Measurements from ENCODE around the gene SORBS2. TPM values are rescaled to one million over a fixed set of nuclear protein-coding genes. Genes with fewer than 3 reads are reported as not detected.

SORBS2 gene
- total and polyA plus RNA-seq, 2 donors (not counting 1 experiment from before 2014, with no cell fraction given) = 0.25 to 0.89 TPM

- Histone ChIP-seq H3K4me1 (ENCODE audit: control insufficient read depth in 2 of 2, insufficient read depth in 2 of 2, low read length in 2 of 2) (no peaks in the 10 kb centered on the region), H3K4me2 (replicated peaks; ENCODE audit: low read depth, low read length, poor library complexity, severe bottlenecking) (no peak overlapping the region), H4K20me1 (ENCODE audit: control insufficient read depth, insufficient read depth, low read length, poor library complexity, severe bottlenecking) (no peaks in the 10 kb centered on the region), H3K27me3 (replicated peaks in 1 of 4; ENCODE audit: control extremely low read depth in 1 of 4, control insufficient read depth in 3 of 4, insufficient read depth in 4 of 4, low read length in 3 of 4) (no peaks in the 10 kb centered on the region), H3K9ac (ENCODE audit: low read length) (no peak overlapping the region), H3K27ac (ENCODE audit: low read length in 2 of 2) (no peak overlapping the region), H3K9me3 (ENCODE audit: control extremely low read depth in 1 of 3, control insufficient read depth in 2 of 3, insufficient read depth in 1 of 3, low read length in 2 of 3) (no peaks in the 10 kb centered on the region), H3K36me3 (replicated peaks in 1 of 2; ENCODE audit: control extremely low read depth in 1 of 2, control insufficient read depth in 1 of 2, extremely low read depth in 1 of 2, insufficient read depth in 2 of 2, low read length in 1 of 2) (no peaks in the 10 kb centered on the region), H2AFZ (ENCODE audit: insufficient read depth, low read depth, low read length, poor library complexity, severe bottlenecking) (no peak overlapping the region), H3K79me2 (ENCODE audit: control insufficient read depth, insufficient read depth, low read length) (no peaks in the 10 kb centered on the region), H3K4me3 (ENCODE audit: control extremely low read depth in 1 of 5, extremely low read depth in 1 of 5, insufficient read depth in 1 of 5, low read depth in 2 of 5, low read length in 4 of 5) (no peak overlapping the region)
- 92% methylated on average over 6 of the region's 7 CpGs for WGBS (ENCODE audit: insufficient coverage)
- ATAC-seq (ENCODE audit: low read depth) (no peak), DNase-seq (no peak)
- no peak overlapping the region for H3K27ac Mint-ChIP-seq
- ChIA-PET CTCF (interaction anchor here (0.5 kb wide), 1 partner anchor 578 kb away, joined by 6 read pairs; no protein-coding TSS in a partner anchor), POLR2A (no interaction called here)
- no peaks in the 10 kb centered on the region for H3K9me3 Mint-ChIP-seq (ENCODE audit: insufficient read depth)
- TF ChIP-seq, protein P1, sequence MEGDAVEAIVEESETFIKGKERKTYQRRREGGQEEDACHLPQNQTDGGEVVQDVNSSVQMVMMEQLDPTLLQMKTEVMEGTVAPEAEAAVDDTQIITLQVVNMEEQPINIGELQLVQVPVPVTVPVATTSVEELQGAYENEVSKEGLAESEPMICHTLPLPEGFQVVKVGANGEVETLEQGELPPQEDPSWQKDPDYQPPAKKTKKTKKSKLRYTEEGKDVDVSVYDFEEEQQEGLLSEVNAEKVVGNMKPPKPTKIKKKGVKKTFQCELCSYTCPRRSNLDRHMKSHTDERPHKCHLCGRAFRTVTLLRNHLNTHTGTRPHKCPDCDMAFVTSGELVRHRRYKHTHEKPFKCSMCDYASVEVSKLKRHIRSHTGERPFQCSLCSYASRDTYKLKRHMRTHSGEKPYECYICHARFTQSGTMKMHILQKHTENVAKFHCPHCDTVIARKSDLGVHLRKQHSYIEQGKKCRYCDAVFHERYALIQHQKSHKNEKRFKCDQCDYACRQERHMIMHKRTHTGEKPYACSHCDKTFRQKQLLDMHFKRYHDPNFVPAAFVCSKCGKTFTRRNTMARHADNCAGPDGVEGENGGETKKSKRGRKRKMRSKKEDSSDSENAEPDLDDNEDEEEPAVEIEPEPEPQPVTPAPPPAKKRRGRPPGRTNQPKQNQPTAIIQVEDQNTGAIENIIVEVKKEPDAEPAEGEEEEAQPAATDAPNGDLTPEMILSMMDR (IDR thresholded peaks at IDR 0.05) = no peak
- no peak for TF ChIP-seq EZH2 (IDR thresholded peaks at IDR 0.05; ENCODE audit: borderline replicate concordance, insufficient read depth, low read depth, low read length, poor library complexity, severe bottlenecking)
- no peak overlapping the region for H3K4me3 Mint-ChIP-seq
- intact Hi-C loops (cut with micrococcal nuclease) = no loop called here
- H3K27me3 Mint-ChIP-seq = peaks cover 17% of the 10 kb centered on the region
- no peaks in the 10 kb centered on the region for H3K4me1 Mint-ChIP-seq
Measured at GRCh38 chr4:185651851-185652250, 160.1 kb downstream of the SORBS2 start.

DNA sequence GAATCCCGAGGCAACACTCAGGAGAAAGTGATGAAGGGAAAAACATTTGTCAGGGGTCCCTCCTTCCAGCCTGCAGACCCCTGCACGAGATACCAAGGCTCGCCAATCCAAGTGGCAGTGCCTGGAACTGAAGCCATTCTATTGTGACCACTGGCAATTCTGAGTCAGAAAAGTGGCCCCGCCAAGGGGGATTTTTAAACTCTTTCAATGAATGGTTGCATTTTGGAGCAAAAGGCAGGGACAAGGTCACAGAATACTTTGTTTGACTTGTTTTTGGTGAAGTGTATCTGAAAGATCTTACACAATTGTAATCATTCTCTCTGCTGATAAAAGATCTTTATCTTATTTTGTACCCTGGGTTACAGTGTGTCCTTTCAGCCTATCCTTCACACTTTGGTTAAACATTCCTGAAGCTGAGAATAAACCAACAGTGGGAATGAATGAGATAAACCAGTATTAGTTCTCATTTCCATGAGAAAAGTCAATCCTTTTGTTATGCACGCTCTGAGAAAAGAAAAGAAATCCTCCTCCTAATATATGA is 160.8 kb downstream of the SORBS2 start:
- intact Hi-C loops (cut with micrococcal nuclease) = no loop called here
- H3K27ac ChIP-seq (ENCODE audit: low read length in 2 of 2) = no peak overlapping the region
- CTCF ChIA-PET = interaction anchor here (1.0 kb wide), 1 partner anchor 9 kb away, joined by 6 read pairs; no protein-coding TSS in a partner anchor
- POLR2A ChIA-PET = no interaction called here
- no peak overlapping the region for H3K4me3 ChIP-seq (ENCODE audit: control extremely low read depth in 1 of 5, extremely low read depth in 1 of 5, insufficient read depth in 1 of 5, low read depth in 2 of 5, low read length in 4 of 5)
- Mint-ChIP-seq H3K27ac (no peak overlapping the region), H3K4me3 (no peak overlapping the region), H3K4me1 (no peaks in the 10 kb centered on the region), H3K9me3 (ENCODE audit: insufficient read depth) (no peaks in the 10 kb centered on the region), H3K27me3 (peaks cover 16% of the 10 kb centered on the region)
- H3K9me3 ChIP-seq (ENCODE audit: control extremely low read depth in 1 of 3, control insufficient read depth in 2 of 3, insufficient read depth in 1 of 3, low read length in 2 of 3) = no peaks in the 10 kb centered on the region
- TF ChIP-seq EZH2 (IDR thresholded peaks at IDR 0.05; ENCODE audit: borderline replicate concordance, insufficient read depth, low read depth, low read length, poor library complexity, severe bottlenecking) = no peak
- TF ChIP-seq, protein P1 (IDR thresholded peaks at IDR 0.05) = no peak
- H3K9ac ChIP-seq (ENCODE audit: low read length) = no peak overlapping the region
- no peaks in the 10 kb centered on the region for H4K20me1 ChIP-seq (ENCODE audit: control insufficient read depth, insufficient read depth, low read length, poor library complexity, severe bottlenecking)
- ATAC-seq (ENCODE audit: low read depth) (no peak), DNase-seq (no peak)
- no peaks in the 10 kb centered on the region for H3K79me2 ChIP-seq (ENCODE audit: control insufficient read depth, insufficient read depth, low read length)
- H3K27me3 ChIP-seq (replicated peaks in 1 of 4; ENCODE audit: control extremely low read depth in 1 of 4, control insufficient read depth in 3 of 4, insufficient read depth in 4 of 4, low read length in 3 of 4) = no peaks in the 10 kb centered on the region
- WGBS (ENCODE audit: insufficient coverage) = 69% methylated on average over 3 of the region's 5 CpGs
- no peak overlapping the region for H3K4me2 ChIP-seq (replicated peaks; ENCODE audit: low read depth, low read length, poor library complexity, severe bottlenecking)
- H3K36me3 ChIP-seq (replicated peaks in 1 of 2; ENCODE audit: control extremely low read depth in 1 of 2, control insufficient read depth in 1 of 2, extremely low read depth in 1 of 2, insufficient read depth in 2 of 2, low read length in 1 of 2) = no peaks in the 10 kb centered on the region
- H2AFZ ChIP-seq (ENCODE audit: insufficient read depth, low read depth, low read length, poor library complexity, severe bottlenecking) = no peak overlapping the region
- no peaks in the 10 kb centered on the region for H3K4me1 ChIP-seq (ENCODE audit: control insufficient read depth in 2 of 2, insufficient read depth in 2 of 2, low read length in 2 of 2)
